Measurements from ENCODE around the gene ZNF503.

DNA sequence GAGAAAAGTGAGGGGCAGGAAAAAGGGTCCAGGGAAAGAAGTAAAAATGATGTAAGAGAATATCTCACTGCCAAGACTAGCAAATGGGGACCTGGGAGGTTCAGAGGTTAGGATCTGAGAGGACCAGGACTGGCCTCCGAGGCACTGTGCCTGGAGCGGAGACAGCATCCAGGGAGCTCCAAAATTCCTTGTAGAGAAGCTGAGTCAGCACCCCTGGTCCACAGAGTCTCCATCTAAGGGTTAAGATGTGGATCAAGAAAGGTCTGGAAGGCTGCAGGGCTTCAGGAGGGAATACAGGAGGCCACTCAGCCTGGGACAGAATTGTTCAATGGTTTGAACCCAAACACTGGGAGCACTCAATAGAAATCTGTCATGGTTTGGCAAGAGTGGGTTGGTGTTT is 30.6 kb downstream of the ZNF503 start:
- TF ChIP-seq, protein P1, sequence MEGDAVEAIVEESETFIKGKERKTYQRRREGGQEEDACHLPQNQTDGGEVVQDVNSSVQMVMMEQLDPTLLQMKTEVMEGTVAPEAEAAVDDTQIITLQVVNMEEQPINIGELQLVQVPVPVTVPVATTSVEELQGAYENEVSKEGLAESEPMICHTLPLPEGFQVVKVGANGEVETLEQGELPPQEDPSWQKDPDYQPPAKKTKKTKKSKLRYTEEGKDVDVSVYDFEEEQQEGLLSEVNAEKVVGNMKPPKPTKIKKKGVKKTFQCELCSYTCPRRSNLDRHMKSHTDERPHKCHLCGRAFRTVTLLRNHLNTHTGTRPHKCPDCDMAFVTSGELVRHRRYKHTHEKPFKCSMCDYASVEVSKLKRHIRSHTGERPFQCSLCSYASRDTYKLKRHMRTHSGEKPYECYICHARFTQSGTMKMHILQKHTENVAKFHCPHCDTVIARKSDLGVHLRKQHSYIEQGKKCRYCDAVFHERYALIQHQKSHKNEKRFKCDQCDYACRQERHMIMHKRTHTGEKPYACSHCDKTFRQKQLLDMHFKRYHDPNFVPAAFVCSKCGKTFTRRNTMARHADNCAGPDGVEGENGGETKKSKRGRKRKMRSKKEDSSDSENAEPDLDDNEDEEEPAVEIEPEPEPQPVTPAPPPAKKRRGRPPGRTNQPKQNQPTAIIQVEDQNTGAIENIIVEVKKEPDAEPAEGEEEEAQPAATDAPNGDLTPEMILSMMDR (IDR thresholded peaks at IDR 0.05), result no peak
- no peak for TF ChIP-seq ZFX (IDR thresholded peaks at IDR 0.05; ENCODE audit: borderline replicate concordance)

Measured in 22Rv1 (cell line).